ENCODE measurements around the gene PSD4.

The PSD4 gene

DNA sequence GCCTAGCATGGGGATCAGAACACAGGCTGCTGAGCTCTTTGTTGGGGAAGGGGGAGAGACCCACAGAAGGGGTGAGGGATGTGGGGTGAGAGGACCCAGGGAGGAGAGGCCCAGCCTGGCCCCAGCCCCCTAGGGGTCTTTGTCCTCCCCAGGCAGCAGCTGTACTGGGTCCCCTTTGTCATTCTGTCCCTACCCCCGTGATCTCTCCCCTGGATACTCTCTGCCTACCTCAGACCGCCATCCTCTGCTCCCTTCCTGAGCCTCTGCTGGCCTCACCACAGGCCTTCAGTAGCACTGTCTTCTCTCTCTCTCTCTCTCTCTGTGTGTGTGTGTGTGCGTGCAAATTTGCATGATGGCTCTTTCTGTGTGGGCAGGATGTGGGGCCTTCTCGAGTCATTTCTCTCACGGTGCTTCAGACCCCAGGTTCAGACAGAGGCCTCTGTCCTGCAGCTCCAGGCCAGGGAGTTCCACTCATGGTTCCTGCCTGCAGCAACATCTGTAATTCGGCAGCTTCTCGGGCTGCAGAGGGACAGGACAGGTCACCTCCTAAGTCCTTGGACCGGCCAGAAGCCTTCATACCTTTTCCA lies 1.4 kb downstream of the PSD4 start:
- TF ChIP-seq EZH2 (optimal IDR thresholded peaks at IDR 0.05; ENCODE audit: low read depth, low read length) (no peak), EZH2phosphoT487 (IDR thresholded peaks at IDR 0.05; ENCODE audit: low read length) (no peak)
- TF ChIP-seq, protein P1, sequence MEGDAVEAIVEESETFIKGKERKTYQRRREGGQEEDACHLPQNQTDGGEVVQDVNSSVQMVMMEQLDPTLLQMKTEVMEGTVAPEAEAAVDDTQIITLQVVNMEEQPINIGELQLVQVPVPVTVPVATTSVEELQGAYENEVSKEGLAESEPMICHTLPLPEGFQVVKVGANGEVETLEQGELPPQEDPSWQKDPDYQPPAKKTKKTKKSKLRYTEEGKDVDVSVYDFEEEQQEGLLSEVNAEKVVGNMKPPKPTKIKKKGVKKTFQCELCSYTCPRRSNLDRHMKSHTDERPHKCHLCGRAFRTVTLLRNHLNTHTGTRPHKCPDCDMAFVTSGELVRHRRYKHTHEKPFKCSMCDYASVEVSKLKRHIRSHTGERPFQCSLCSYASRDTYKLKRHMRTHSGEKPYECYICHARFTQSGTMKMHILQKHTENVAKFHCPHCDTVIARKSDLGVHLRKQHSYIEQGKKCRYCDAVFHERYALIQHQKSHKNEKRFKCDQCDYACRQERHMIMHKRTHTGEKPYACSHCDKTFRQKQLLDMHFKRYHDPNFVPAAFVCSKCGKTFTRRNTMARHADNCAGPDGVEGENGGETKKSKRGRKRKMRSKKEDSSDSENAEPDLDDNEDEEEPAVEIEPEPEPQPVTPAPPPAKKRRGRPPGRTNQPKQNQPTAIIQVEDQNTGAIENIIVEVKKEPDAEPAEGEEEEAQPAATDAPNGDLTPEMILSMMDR (IDR thresholded peaks at IDR 0.05; ENCODE audit: low read length), result no peak
- Histone ChIP-seq H3K36me3 (replicated peaks; ENCODE audit: insufficient read depth, low read length) (no peaks in the 10 kb centered on the region; the same call in 1 of the 2 replicates), H2AFZ (ENCODE audit: low read length) (no peak overlapping the region), H3K9me2 (replicated peaks; ENCODE audit: insufficient read depth, low read length) (no peaks in the 10 kb centered on the region), H3F3A (ENCODE audit: insufficient read depth, low read length) (peaks cover 22% of the 10 kb centered on the region; the same call in 1 of the 2 replicates), H3K4me1 (ENCODE audit: low read length) (peaks cover 19% of the 10 kb centered on the region), H3K27ac (ENCODE audit: low read length) (peak overlapping the region; percentile 71; the same call in 1 of the 2 replicates), H3K27me3 (replicated peaks; ENCODE audit: insufficient read depth, low read length) (no peaks in the 10 kb centered on the region), H3K9ac (ENCODE audit: low read length) (peak overlapping the region; percentile 74), H4K20me1 (ENCODE audit: insufficient read depth, low read length) (peaks cover 10% of the 10 kb centered on the region; the same call in 1 of the 2 replicates), H3K4me2 (ENCODE audit: low read depth, low read length) (peak overlapping the region; percentile 98), H3K79me2 (ENCODE audit: low read length) (peaks cover 64% of the 10 kb centered on the region), H3K4me3 (ENCODE audit: low read length) (peak overlapping the region; percentile 94), H3K9me3 (replicated peaks; ENCODE audit: insufficient read depth, low read length) (no peaks in the 10 kb centered on the region)
- peak; percentile 85 for DNase-seq

DNA sequence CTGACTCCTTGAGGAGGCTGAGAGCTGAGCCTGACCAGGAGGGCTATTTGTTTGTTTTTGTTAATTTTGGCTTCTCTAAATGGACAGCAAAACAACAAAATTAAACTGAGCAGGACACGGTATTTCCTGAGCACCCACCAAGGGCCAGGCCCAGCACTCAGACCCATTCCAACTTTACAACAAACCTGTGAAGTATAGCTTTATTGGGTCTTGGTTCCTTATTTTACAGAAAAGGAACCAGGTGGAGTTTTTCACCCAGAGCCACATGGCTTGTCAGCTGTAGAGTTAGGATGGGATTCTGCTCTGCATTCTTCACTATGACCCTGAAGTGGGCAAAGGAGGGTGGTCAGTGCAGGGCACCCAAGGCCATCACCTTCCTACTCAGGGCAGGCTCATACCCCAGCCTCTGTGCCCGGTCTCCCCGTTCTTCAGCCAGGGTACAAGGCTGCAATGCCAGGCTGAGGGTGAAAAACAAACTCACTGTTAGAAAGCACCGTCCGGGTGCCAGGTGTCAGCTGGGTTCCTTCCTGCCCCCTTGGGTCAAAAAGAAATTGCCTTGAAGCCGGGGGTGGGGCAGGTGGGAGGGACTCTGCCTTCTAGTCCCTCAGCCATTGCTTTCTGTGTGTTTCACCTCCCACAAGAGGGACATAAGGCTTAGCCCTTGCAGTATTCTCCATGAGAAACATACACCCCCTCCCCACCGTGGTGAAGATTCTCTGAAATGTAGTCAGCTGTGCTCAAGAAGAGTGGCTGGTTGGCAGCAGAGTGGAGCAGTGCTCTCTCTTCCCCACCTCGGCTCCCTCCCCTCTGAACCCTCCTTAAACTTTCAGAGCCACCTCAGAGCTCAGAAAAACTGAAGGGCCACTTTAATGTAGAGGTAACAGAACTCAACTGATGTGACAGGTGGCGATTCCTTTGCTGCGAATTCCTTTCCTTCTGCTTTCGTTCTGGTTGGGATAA lies 2.2 kb downstream of the PSD4 start:
- TF ChIP-seq, protein P1 (IDR thresholded peaks at IDR 0.05; ENCODE audit: low read length), result no peak
- no peak for TF ChIP-seq EZH2 (optimal IDR thresholded peaks at IDR 0.05; ENCODE audit: low read depth, low read length)
- no peak for TF ChIP-seq EZH2phosphoT487 (IDR thresholded peaks at IDR 0.05; ENCODE audit: low read length)
- Histone ChIP-seq H2AFZ (ENCODE audit: low read length) (no peak overlapping the region), H3K36me3 (replicated peaks; ENCODE audit: insufficient read depth, low read length) (no peaks in the 10 kb centered on the region; the same call in 1 of the 2 replicates), H3K9me2 (replicated peaks; ENCODE audit: insufficient read depth, low read length) (no peaks in the 10 kb centered on the region), H3K27me3 (replicated peaks; ENCODE audit: insufficient read depth, low read length) (no peaks in the 10 kb centered on the region), H3K4me2 (ENCODE audit: low read depth, low read length) (peak overlapping the region; percentile 98), H3K4me1 (ENCODE audit: low read length) (peaks cover 19% of the 10 kb centered on the region), H3K9ac (ENCODE audit: low read length) (peak overlapping the region; percentile 74; the same call in 1 of the 2 replicates), H4K20me1 (ENCODE audit: insufficient read depth, low read length) (peaks cover 10% of the 10 kb centered on the region; the same call in 1 of the 2 replicates), H3K79me2 (ENCODE audit: low read length) (peaks cover 73% of the 10 kb centered on the region), H3K4me3 (ENCODE audit: low read length) (peak overlapping the region; percentile 94), H3F3A (ENCODE audit: insufficient read depth, low read length) (peaks cover 22% of the 10 kb centered on the region; the same call in 1 of the 2 replicates), H3K27ac (ENCODE audit: low read length) (peak overlapping the region; percentile 71; the same call in 1 of the 2 replicates), H3K9me3 (replicated peaks; ENCODE audit: insufficient read depth, low read length) (no peaks in the 10 kb centered on the region)
- peak; percentile 59 for DNase-seq

- H3K36me3 ChIP-seq (replicated peaks; ENCODE audit: insufficient read depth, low read length), result no peaks in the 10 kb centered on the region; the same call in 1 of the 2 replicates
- peak overlapping the region; percentile 98; the same call in 1 of the 2 replicates for H3K4me2 ChIP-seq (ENCODE audit: low read depth, low read length)
- peaks cover 22% of the 10 kb centered on the region; the same call in 1 of the 2 replicates for H3F3A ChIP-seq (ENCODE audit: insufficient read depth, low read length)
- peaks cover 19% of the 10 kb centered on the region for H3K4me1 ChIP-seq (ENCODE audit: low read length)
- H3K9me3 ChIP-seq (replicated peaks; ENCODE audit: insufficient read depth, low read length), result no peaks in the 10 kb centered on the region
- H2AFZ ChIP-seq (ENCODE audit: low read length), result no peak overlapping the region
- peaks cover 17% of the 10 kb centered on the region; the same call in 1 of the 2 replicates for H4K20me1 ChIP-seq (ENCODE audit: insufficient read depth, low read length)
- H3K79me2 ChIP-seq (ENCODE audit: low read length), result peaks cover 81% of the 10 kb centered on the region
- no peaks in the 10 kb centered on the region for H3K9me2 ChIP-seq (replicated peaks; ENCODE audit: insufficient read depth, low read length)
- no peak for DNase-seq
- no peaks in the 10 kb centered on the region for H3K27me3 ChIP-seq (replicated peaks; ENCODE audit: insufficient read depth, low read length)
- TF ChIP-seq EZH2 (optimal IDR thresholded peaks at IDR 0.05; ENCODE audit: low read depth, low read length), result no peak
- TF ChIP-seq EZH2phosphoT487 (IDR thresholded peaks at IDR 0.05; ENCODE audit: low read length), result no peak
- TF ChIP-seq, protein P1 (IDR thresholded peaks at IDR 0.05; ENCODE audit: low read length), result no peak
- H3K4me3 ChIP-seq (ENCODE audit: low read length), result no peak overlapping the region
- no peak overlapping the region for H3K27ac ChIP-seq (ENCODE audit: low read length)
- no peak overlapping the region for H3K9ac ChIP-seq (ENCODE audit: low read length)
Measured at GRCh38 chr2:113176696-113177355, 3.1 kb downstream of the PSD4 start.
